Measurements from ENCODE around the gene STX1A.

DNA sequence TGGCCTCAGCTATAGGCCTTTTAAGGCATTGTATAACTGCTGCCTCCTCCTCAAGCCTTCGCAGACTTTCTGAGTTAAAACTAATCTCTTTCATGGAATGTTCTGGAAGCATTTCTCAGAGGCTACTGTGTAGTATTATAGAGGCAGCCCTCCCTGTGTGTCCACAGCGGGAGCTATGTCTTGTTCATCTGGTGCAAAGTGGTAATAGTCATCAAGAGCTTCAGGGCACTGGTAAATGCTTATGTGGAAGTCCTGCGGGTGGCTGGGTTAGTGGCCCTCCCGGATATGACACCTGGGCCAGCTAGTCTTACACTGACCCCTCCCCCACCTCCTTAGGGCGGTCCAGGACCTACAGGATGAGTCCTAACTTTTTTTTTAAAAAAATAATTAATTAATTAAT lies 21.3 kb upstream of the STX1A start:
- TF ChIP-seq RAD21 (IDR thresholded peaks at IDR 0.05 in 1 of 2, conservative IDR thresholded peaks at IDR 0.05 in 1 of 2; ENCODE audit: low read depth in 2 of 2, low read length in 2 of 2) (no peak), CHD2 (IDR thresholded peaks at IDR 0.05; ENCODE audit: low read length) (no peak), SIX5 (IDR thresholded peaks at IDR 0.05; ENCODE audit: low read depth, low read length) (no peak)

All from H1 (cell line).